ENCODE measurements around the gene TMEM135.

The TMEM135 gene

DNA sequence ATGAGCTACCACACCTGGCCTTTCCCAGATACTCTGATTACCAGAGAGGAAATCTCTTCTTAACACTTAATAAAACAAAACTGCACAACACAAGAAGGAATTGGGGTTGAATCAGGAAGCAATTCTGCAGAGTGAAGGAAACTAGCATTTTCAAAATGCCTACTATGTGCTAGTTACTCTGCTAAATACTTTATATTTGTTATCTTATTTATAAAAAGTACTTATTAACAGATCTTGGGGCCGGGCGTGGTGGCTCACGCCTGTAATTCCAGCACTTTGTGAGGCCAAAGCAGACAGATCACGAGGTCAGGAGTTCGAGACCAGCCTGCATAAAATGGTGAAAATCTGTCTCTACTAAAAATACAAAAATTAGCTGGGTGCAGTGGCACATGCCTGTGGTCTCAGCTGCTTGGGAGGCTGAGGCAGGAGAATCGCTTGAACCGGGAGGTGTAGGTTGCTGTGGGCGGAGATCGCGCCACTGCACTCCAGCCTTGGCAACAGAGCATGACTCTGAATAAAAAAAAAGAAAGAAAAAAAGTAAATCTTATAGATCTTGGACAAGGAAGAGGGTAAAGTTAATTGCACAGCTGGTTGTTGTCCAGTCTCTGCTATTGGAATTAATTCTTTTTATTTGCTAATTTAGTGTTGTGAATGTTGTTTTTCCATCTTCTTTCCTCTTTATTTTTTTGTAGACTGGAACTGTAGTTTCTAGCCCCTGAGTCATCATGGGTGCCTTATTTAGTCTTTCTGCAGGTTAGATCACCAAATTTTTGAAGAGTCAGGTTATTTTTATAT is 22.1 kb downstream of the TMEM135 start:
- H4K8ac ChIP-seq (ENCODE audit: low read length), result no peak overlapping the region
- no peak overlapping the region for H2AFZ ChIP-seq (ENCODE audit: low read depth, low read length)
- no peak overlapping the region for H2BK15ac ChIP-seq (ENCODE audit: low read depth, poor library complexity, severe bottlenecking)
- no peak overlapping the region for H2AK5ac ChIP-seq (ENCODE audit: low read length, severe bottlenecking)
- H3K14ac ChIP-seq (ENCODE audit: low read length in 2 of 2), result no peak overlapping the region
- DNase-seq, result no peak
- H3K9me3 ChIP-seq (ENCODE audit: control insufficient read depth, low read length), result no peaks in the 10 kb centered on the region
- no peak overlapping the region for H2BK5ac ChIP-seq (ENCODE audit: low read depth, low read length, poor library complexity, severe bottlenecking)
- no peak overlapping the region for H2BK120ac ChIP-seq (ENCODE audit: low read depth, low read length)
- WGBS, result 92% methylated on average over 10 of the region's 10 CpGs
- no peak overlapping the region for H3K4ac ChIP-seq (ENCODE audit: low read depth in 1 of 2, low read length in 2 of 2)
- H3K4me2 ChIP-seq (ENCODE audit: low read length, poor library complexity, severe bottlenecking), result no peak overlapping the region
- peaks cover 15% of the 10 kb centered on the region for H3K79me1 ChIP-seq (replicated peaks; ENCODE audit: low read length, poor library complexity, severe bottlenecking)
- H2BK12ac ChIP-seq (ENCODE audit: low read length in 2 of 2), result no peak overlapping the region
- H3K4me1 ChIP-seq (ENCODE audit: control insufficient read depth, insufficient read depth, low read depth, low read length), result peaks cover 2% of the 10 kb centered on the region
- H4K91ac ChIP-seq (ENCODE audit: low read length), result no peak overlapping the region
- H3K36me3 ChIP-seq (ENCODE audit: control insufficient read depth in 1 of 2, insufficient read depth in 2 of 2, low read depth in 1 of 2, low read length in 2 of 2), result no peaks in the 10 kb centered on the region
- H3K9ac ChIP-seq (ENCODE audit: low read length), result no peak overlapping the region
- no peaks in the 10 kb centered on the region for H3K27me3 ChIP-seq (ENCODE audit: control insufficient read depth in 1 of 2, insufficient read depth in 1 of 2, low read length in 2 of 2)
- H3K18ac ChIP-seq (ENCODE audit: low read depth in 1 of 2, low read length in 2 of 2), result no peak overlapping the region
- H3K23ac ChIP-seq (ENCODE audit: low read length in 2 of 2), result no peak overlapping the region
- H3K27ac ChIP-seq (ENCODE audit: low read length, poor library complexity, severe bottlenecking), result no peak overlapping the region
- H3K4me3 ChIP-seq (ENCODE audit: insufficient read depth in 1 of 2, low read depth in 1 of 2, low read length in 2 of 2), result no peak overlapping the region

DNA sequence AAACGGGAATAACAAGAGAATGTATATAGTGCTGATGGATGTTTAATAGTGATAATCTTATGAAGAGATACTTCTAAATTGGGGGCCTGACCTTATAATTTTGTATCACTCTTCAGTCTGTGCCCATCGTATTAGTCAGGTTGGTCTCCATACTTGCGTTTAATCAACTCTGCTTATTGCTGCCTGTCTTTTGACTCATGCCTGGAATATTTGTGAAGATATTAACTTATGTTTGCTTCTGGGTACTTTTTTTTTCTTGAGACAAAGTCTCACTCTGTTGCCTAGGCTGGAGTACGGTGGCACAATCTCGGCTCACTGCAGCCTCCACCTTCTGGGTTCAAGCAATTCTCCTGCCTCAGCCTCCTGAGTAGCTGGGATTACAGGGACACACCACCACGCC is 24.0 kb downstream of the TMEM135 start:
- no peak overlapping the region for H4K8ac ChIP-seq (ENCODE audit: low read length)
- H3K27me3 ChIP-seq (ENCODE audit: control insufficient read depth in 1 of 2, insufficient read depth in 1 of 2, low read length in 2 of 2), result no peaks in the 10 kb centered on the region
- peaks cover 10% of the 10 kb centered on the region for H3K79me1 ChIP-seq (replicated peaks; ENCODE audit: low read length, poor library complexity, severe bottlenecking)
- H2AK5ac ChIP-seq (ENCODE audit: low read length, severe bottlenecking), result no peak overlapping the region
- H3K4ac ChIP-seq (ENCODE audit: low read depth in 1 of 2, low read length in 2 of 2), result no peak overlapping the region
- H3K27ac ChIP-seq (ENCODE audit: low read length, poor library complexity, severe bottlenecking), result no peak overlapping the region
- peaks cover 2% of the 10 kb centered on the region for H3K4me1 ChIP-seq (ENCODE audit: control insufficient read depth, insufficient read depth, low read depth, low read length)
- H3K9ac ChIP-seq (ENCODE audit: low read length), result no peak overlapping the region
- no peak overlapping the region for H3K4me2 ChIP-seq (ENCODE audit: low read length, poor library complexity, severe bottlenecking)
- H2BK5ac ChIP-seq (ENCODE audit: low read depth, low read length, poor library complexity, severe bottlenecking), result no peak overlapping the region
- no peak overlapping the region for H4K91ac ChIP-seq (ENCODE audit: low read length)
- H2BK120ac ChIP-seq (ENCODE audit: low read depth, low read length), result no peak overlapping the region
- no peak overlapping the region for H3K18ac ChIP-seq (ENCODE audit: low read depth in 1 of 2, low read length in 2 of 2)
- no peak overlapping the region for H3K23ac ChIP-seq (ENCODE audit: low read length in 2 of 2)
- H3K14ac ChIP-seq (ENCODE audit: low read length in 2 of 2), result no peak overlapping the region
- DNase-seq, result no peak
- no peak overlapping the region for H2AFZ ChIP-seq (ENCODE audit: low read depth, low read length)
- no peaks in the 10 kb centered on the region for H3K36me3 ChIP-seq (ENCODE audit: control insufficient read depth in 1 of 2, insufficient read depth in 2 of 2, low read depth in 1 of 2, low read length in 2 of 2)
- H3K9me3 ChIP-seq (ENCODE audit: control insufficient read depth, low read length), result no peaks in the 10 kb centered on the region
- no peak overlapping the region for H2BK15ac ChIP-seq (ENCODE audit: low read depth, poor library complexity, severe bottlenecking)
- no peak overlapping the region for H2BK12ac ChIP-seq (ENCODE audit: low read length in 2 of 2)
- H3K4me3 ChIP-seq (ENCODE audit: insufficient read depth in 1 of 2, low read depth in 1 of 2, low read length in 2 of 2), result no peak overlapping the region
- 96% methylated on average over 6 of the region's 6 CpGs for WGBS

DNA sequence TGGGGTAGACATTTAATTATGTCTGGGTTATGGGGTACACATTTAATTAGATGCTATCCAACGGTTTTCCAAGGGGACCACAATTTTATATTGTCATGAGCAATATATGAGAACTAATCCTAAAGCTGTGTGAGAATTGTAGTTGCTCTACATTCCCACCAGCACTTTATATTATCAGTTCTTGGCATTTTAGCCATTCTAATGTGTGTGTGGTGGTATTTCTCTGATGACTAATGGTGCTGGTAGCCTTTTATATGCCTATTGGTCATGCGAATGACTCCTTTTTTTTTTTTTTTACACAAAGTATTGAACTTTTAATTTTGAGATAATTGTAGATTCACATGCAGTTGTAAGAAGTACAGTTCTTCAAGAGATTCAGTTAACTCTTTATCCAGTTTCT is 26.2 kb downstream of the TMEM135 start:
- no peak overlapping the region for H3K27ac ChIP-seq (ENCODE audit: low read length, poor library complexity, severe bottlenecking)
- H3K23ac ChIP-seq (ENCODE audit: low read length in 2 of 2), result no peak overlapping the region
- H3K79me1 ChIP-seq (replicated peaks; ENCODE audit: low read length, poor library complexity, severe bottlenecking), result peaks cover 7% of the 10 kb centered on the region
- H2BK5ac ChIP-seq (ENCODE audit: low read depth, low read length, poor library complexity, severe bottlenecking), result no peak overlapping the region
- no peak overlapping the region for H2BK15ac ChIP-seq (ENCODE audit: low read depth, poor library complexity, severe bottlenecking)
- no peak overlapping the region for H2BK12ac ChIP-seq (ENCODE audit: low read length in 2 of 2)
- H3K14ac ChIP-seq (ENCODE audit: low read length in 2 of 2), result no peak overlapping the region
- no CpG with 5 or more reads among the region's 2 CpGs for WGBS
- no peak overlapping the region for H3K4me3 ChIP-seq (ENCODE audit: insufficient read depth in 1 of 2, low read depth in 1 of 2, low read length in 2 of 2)
- H3K36me3 ChIP-seq (ENCODE audit: control insufficient read depth in 1 of 2, insufficient read depth in 2 of 2, low read depth in 1 of 2, low read length in 2 of 2), result peaks cover 0 to 7% of the 10 kb centered on the region in 2 experiments
- no peak overlapping the region for H2AK5ac ChIP-seq (ENCODE audit: low read length, severe bottlenecking)
- H3K9me3 ChIP-seq (ENCODE audit: control insufficient read depth, low read length), result no peaks in the 10 kb centered on the region
- H4K91ac ChIP-seq (ENCODE audit: low read length), result no peak overlapping the region
- H3K4ac ChIP-seq (ENCODE audit: low read depth in 1 of 2, low read length in 2 of 2), result no peak overlapping the region
- H3K9ac ChIP-seq (ENCODE audit: low read length), result no peak overlapping the region
- no peak overlapping the region for H2AFZ ChIP-seq (ENCODE audit: low read depth, low read length)
- H2BK120ac ChIP-seq (ENCODE audit: low read depth, low read length), result no peak overlapping the region
- peak; percentile 16 for DNase-seq
- peaks cover 2% of the 10 kb centered on the region for H3K4me1 ChIP-seq (ENCODE audit: control insufficient read depth, insufficient read depth, low read depth, low read length)
- H3K18ac ChIP-seq (ENCODE audit: low read depth in 1 of 2, low read length in 2 of 2), result no peak overlapping the region
- no peak overlapping the region for H3K4me2 ChIP-seq (ENCODE audit: low read length, poor library complexity, severe bottlenecking)
- H4K8ac ChIP-seq (ENCODE audit: low read length), result no peak overlapping the region
- no peaks in the 10 kb centered on the region for H3K27me3 ChIP-seq (ENCODE audit: control insufficient read depth in 1 of 2, insufficient read depth in 1 of 2, low read length in 2 of 2)

DNA sequence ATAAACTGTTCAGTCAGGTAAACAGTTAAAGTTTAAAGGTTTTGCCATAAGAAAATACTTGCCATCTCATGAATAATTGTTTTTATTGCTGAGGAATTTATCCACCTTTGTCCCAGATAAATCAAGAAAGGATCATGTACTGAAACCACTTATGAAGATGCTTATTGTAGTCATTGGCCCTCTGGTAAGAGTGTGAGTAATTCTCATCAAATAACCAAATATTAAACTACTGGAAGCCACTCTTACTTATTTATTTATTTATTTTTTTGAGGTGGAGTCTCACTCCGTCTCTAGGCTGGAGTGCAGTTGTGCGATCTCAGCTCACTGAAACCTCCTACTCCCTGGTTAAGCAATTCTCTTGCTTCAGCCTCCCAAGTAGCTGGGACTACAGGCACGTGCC is 35.1 kb downstream of the TMEM135 start:
- Histone ChIP-seq H4K8ac (ENCODE audit: low read length) (no peak overlapping the region), H2BK15ac (ENCODE audit: low read depth, poor library complexity, severe bottlenecking) (no peak overlapping the region), H3K36me3 (ENCODE audit: control insufficient read depth in 1 of 2, insufficient read depth in 2 of 2, low read depth in 1 of 2, low read length in 2 of 2) (peaks cover 13 to 60% of the 10 kb centered on the region in 2 experiments), H3K14ac (ENCODE audit: low read length in 2 of 2) (no peak overlapping the region), H3K23ac (ENCODE audit: low read length in 2 of 2) (no peak overlapping the region), H3K27ac (ENCODE audit: low read length, poor library complexity, severe bottlenecking) (no peak overlapping the region), H4K91ac (ENCODE audit: low read length) (no peak overlapping the region), H2BK120ac (ENCODE audit: low read depth, low read length) (no peak overlapping the region), H3K79me1 (replicated peaks; ENCODE audit: low read length, poor library complexity, severe bottlenecking) (peaks cover 11% of the 10 kb centered on the region), H2AFZ (ENCODE audit: low read depth, low read length) (no peak overlapping the region), H3K4me1 (ENCODE audit: control insufficient read depth, insufficient read depth, low read depth, low read length) (no peaks in the 10 kb centered on the region), H3K4me3 (ENCODE audit: insufficient read depth in 1 of 2, low read depth in 1 of 2, low read length in 2 of 2) (no peak overlapping the region), H3K27me3 (ENCODE audit: control insufficient read depth in 1 of 2, insufficient read depth in 1 of 2, low read length in 2 of 2) (no peaks in the 10 kb centered on the region), H3K18ac (ENCODE audit: low read depth in 1 of 2, low read length in 2 of 2) (no peak overlapping the region), H3K4ac (ENCODE audit: low read depth in 1 of 2, low read length in 2 of 2) (no peak overlapping the region), H2AK5ac (ENCODE audit: low read length, severe bottlenecking) (no peak overlapping the region), H2BK12ac (ENCODE audit: low read length in 2 of 2) (no peak overlapping the region), H3K9me3 (ENCODE audit: control insufficient read depth, low read length) (peaks cover 5% of the 10 kb centered on the region), H3K4me2 (ENCODE audit: low read length, poor library complexity, severe bottlenecking) (no peak overlapping the region), H2BK5ac (ENCODE audit: low read depth, low read length, poor library complexity, severe bottlenecking) (no peak overlapping the region), H3K9ac (ENCODE audit: low read length) (no peak overlapping the region)
- 63% methylated on average over 3 of the region's 3 CpGs for WGBS
- no peak for DNase-seq

Measured in mesenchymal stem cell (in vitro differentiated cells and primary cell).